Endothelial cell (in vitro differentiated cells): ENCODE data around the gene MACROD2. TPM values are rescaled to one million over a fixed set of nuclear protein-coding genes. Genes with fewer than 3 reads are reported as not detected.

Experiments used
- DNase-seq: peaks from one replicate; pipeline ENCODE4 v3.0.0; 2021; ENCODE audit warnings: low spot score
- H3K27ac Mint-ChIP-seq: one replicate; pipeline ENCODE4 v1.8.0; 2021; ENCODE audit warnings: mixed read lengths, inconsistent platforms; ENCODE audit not compliant: unreplicated experiment
- H3K27me3 Mint-ChIP-seq: one replicate; pipeline ENCODE4 v1.8.0; 2021; ENCODE audit warnings: mild to moderate bottlenecking, moderate library complexity, mixed read lengths, inconsistent platforms; ENCODE audit not compliant: unreplicated experiment
- H3K36me3 Mint-ChIP-seq: one replicate; pipeline ENCODE4 v1.8.0; 2021; ENCODE audit warnings: mild to moderate bottlenecking, low read depth, mixed read lengths, inconsistent platforms; ENCODE audit not compliant: unreplicated experiment
- H3K4me1 Mint-ChIP-seq: one replicate; pipeline ENCODE4 v1.8.0; 2021; ENCODE audit warnings: mild to moderate bottlenecking, mixed read lengths, inconsistent platforms; ENCODE audit not compliant: unreplicated experiment
- H3K4me3 Mint-ChIP-seq: one replicate; pipeline ENCODE4 v1.8.0; 2021; ENCODE audit warnings: mild to moderate bottlenecking, mixed read lengths, inconsistent platforms; ENCODE audit not compliant: unreplicated experiment
- H3K9me3 Mint-ChIP-seq: one replicate; pipeline ENCODE4 v1.8.0; 2021; ENCODE audit warnings: mixed read lengths, inconsistent platforms; ENCODE audit not compliant: unreplicated experiment
- total RNA-seq: library from RNA; stranded (reverse); fragmentation: NEBNext Ultra II Directional; extraction: Animal tissue kit (Norgen Biotek cat#: 25700); gene quantifications from one replicate; pipeline ENCODE4 v1.2.1, GENCODE V29; 2021; ENCODE audit not compliant: unreplicated experiment
- TF ChIP-seq, protein P1 (sequence below): fragments of 200-600 bp; sonication (generic); IDR thresholded peaks from one replicate; pipeline ENCODE4 v1.5.0; 2021; ENCODE audit warnings: antibody characterized with exemption; ENCODE audit not compliant: unreplicated experiment

MACROD2 gene
- total RNA-seq, 1 donor from 2014 or later = 6.4 TPM

GRCh38 chr20:14117768-14118167 lies 122.5 kb downstream of the MACROD2 start:
- no peak for DNase-seq
- H3K4me3 Mint-ChIP-seq = no peak overlapping the region

GRCh38 chr20:14126856-14127255 lies 131.5 kb downstream of the MACROD2 start:
- Mint-ChIP-seq H3K36me3 (no peaks in the 10 kb centered on the region), H3K27me3 (no peaks in the 10 kb centered on the region), H3K9me3 (no peaks in the 10 kb centered on the region), H3K27ac (no peak overlapping the region), H3K4me1 (no peaks in the 10 kb centered on the region), H3K4me3 (no peak overlapping the region)
- no peak for DNase-seq
- TF ChIP-seq, protein P1, sequence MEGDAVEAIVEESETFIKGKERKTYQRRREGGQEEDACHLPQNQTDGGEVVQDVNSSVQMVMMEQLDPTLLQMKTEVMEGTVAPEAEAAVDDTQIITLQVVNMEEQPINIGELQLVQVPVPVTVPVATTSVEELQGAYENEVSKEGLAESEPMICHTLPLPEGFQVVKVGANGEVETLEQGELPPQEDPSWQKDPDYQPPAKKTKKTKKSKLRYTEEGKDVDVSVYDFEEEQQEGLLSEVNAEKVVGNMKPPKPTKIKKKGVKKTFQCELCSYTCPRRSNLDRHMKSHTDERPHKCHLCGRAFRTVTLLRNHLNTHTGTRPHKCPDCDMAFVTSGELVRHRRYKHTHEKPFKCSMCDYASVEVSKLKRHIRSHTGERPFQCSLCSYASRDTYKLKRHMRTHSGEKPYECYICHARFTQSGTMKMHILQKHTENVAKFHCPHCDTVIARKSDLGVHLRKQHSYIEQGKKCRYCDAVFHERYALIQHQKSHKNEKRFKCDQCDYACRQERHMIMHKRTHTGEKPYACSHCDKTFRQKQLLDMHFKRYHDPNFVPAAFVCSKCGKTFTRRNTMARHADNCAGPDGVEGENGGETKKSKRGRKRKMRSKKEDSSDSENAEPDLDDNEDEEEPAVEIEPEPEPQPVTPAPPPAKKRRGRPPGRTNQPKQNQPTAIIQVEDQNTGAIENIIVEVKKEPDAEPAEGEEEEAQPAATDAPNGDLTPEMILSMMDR = no peak

More at GRCh38 chr20:14117768-14118167, 122.5 kb downstream of the MACROD2 start:
- Mint-ChIP-seq H3K27me3 (no peaks in the 10 kb centered on the region), H3K4me1 (no peaks in the 10 kb centered on the region), H3K9me3 (no peaks in the 10 kb centered on the region), H3K36me3 (no peaks in the 10 kb centered on the region), H3K27ac (no peak overlapping the region)
- TF ChIP-seq, protein P1 = no peak

- no peaks in the 10 kb centered on the region for H3K27me3 Mint-ChIP-seq
- no peak overlapping the region for H3K27ac Mint-ChIP-seq
- H3K9me3 Mint-ChIP-seq = no peaks in the 10 kb centered on the region
- no peak overlapping the region for H3K4me3 Mint-ChIP-seq
- H3K4me1 Mint-ChIP-seq = no peaks in the 10 kb centered on the region
- TF ChIP-seq, protein P1 = no peak
- no peak for DNase-seq
- H3K36me3 Mint-ChIP-seq = no peaks in the 10 kb centered on the region
Measured at GRCh38 chr20:14127514-14128223, 132.4 kb downstream of the MACROD2 start.

DNA sequence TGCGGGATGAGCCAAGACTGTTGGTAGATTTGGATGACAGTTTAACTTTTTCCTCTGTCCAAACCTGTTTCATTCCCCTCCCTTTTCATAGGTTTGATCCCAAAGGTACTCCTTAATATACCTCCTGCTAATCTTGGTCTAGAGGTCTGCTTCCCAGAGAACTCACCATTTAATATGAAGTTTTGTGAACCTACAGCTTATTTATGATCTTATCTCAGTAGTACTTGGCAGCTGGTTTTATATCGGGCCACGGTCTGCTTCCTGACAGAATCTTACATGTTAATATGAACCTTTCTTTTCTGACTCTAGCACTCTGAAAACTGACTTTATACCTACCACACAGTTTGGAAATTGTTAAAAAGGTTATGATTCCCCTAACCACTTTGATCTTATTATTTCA lies 138.7 kb downstream of the MACROD2 start:
- no peak overlapping the region for H3K4me3 Mint-ChIP-seq
- H3K36me3 Mint-ChIP-seq = no peaks in the 10 kb centered on the region
- H3K9me3 Mint-ChIP-seq = no peaks in the 10 kb centered on the region
- H3K4me1 Mint-ChIP-seq = no peaks in the 10 kb centered on the region
- TF ChIP-seq, protein P1 = no peak
- H3K27ac Mint-ChIP-seq = no peak overlapping the region
- DNase-seq = no peak
- no peaks in the 10 kb centered on the region for H3K27me3 Mint-ChIP-seq

DNA sequence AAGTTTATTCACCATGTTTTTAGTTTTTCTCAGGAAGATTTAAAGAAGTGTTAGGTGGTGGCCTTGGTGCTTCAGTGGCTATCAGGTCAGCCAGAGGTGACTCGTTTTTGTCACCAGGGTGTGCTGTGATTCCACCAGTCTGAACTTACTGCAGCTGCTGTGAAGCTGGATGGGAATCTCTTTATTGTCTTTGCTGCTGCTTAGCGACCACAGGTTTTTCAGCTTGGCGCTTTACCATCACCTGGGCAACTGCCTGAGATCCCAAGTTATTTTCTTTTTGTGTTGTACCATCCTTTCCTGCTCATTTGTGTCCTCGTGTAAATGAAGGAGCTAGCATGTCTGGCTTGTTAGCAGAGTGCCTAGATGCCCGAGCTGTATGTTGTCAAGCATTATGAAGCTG lies 146.9 kb downstream of the MACROD2 start:
- peak; percentile 67 for DNase-seq
- Mint-ChIP-seq H3K4me1 (no peaks in the 10 kb centered on the region), H3K9me3 (no peaks in the 10 kb centered on the region), H3K27ac (peak overlapping the region; percentile 16), H3K4me3 (no peak overlapping the region), H3K36me3 (no peaks in the 10 kb centered on the region), H3K27me3 (peaks cover 2% of the 10 kb centered on the region)
- TF ChIP-seq, protein P1 = peak; percentile 31
